Spleen (tissue), 11 donors: ENCODE data around the gene OR52A1. TPM values are rescaled to one million over a fixed set of nuclear protein-coding genes. Genes with fewer than 3 reads are reported as not detected.

ENCODE experiments used
- DNase-seq: peaks from one replicate; pipeline ENCODE4 v3.0.0-alpha.2; 2020
- H3K27ac ChIP-seq, 8 donors: fragments of 200-600 bp; sonication (generic) in 7 of 8; 1 replicate in 4 of 8; 2 replicates in 4 of 8; pipeline versions ENCODE4 v1.5.0 to v1.8.0; 2016 to 2021; ENCODE audit warnings: inconsistent platforms in 4 of 8, mild to moderate bottlenecking in 4 of 8, moderate library complexity in 1 of 8
- H3K27me3 ChIP-seq, 7 donors: fragments of 200-600 bp; sonication (generic) in 6 of 7; replicated peaks in 1 of 7; 1 replicate in 4 of 7; 2 replicates in 3 of 7; pipeline versions ENCODE4 v1.5.0 to v1.8.0; 2016 to 2021; ENCODE audit warnings: inconsistent platforms in 3 of 7, mild to moderate bottlenecking in 1 of 7
- H3K36me3 ChIP-seq, 6 donors: fragments of 200-600 bp; sonication (generic) in 5 of 6; 1 replicate in 4 of 6; 2 replicates in 2 of 6; pipeline versions ENCODE4 v1.5.0 to v1.8.0; 2016 to 2021; ENCODE audit warnings: inconsistent platforms in 2 of 6
- H3K4me1 ChIP-seq, 6 donors: fragments of 200-600 bp; sonication (generic) in 5 of 6; 1 replicate in 3 of 6; 2 replicates in 3 of 6; pipeline versions ENCODE4 v1.5.0 to v1.8.0; 2016 to 2021; ENCODE audit warnings: inconsistent platforms in 3 of 6
- H3K4me3 ChIP-seq, 8 donors: fragments of 200-600 bp; sonication (generic) in 7 of 8; 1 replicate in 4 of 8; 2 replicates in 4 of 8; pipeline versions ENCODE4 v1.5.0 to v1.8.0; 2016 to 2021; ENCODE audit warnings: inconsistent platforms in 4 of 8, mild to moderate bottlenecking in 4 of 8, moderate library complexity in 2 of 8
- H3K9me3 ChIP-seq, 8 donors: fragments of 200-600 bp; sonication (generic) in 7 of 8; 1 replicate in 4 of 8; 2 replicates in 4 of 8; pipeline versions ENCODE4 v1.5.0 to v1.8.0; 2016 to 2021; ENCODE audit warnings: inconsistent platforms in 4 of 8
- CTCF ChIP-seq, 11 experiments: fragments of 200-600 bp in 7 of 11; fragments of 450-650 bp in 4 of 11; sonication (generic) in 4 of 11; IDR thresholded peaks in 8 of 11; conservative IDR thresholded peaks in 3 of 11; 1 replicate in 7 of 11; 2 replicates in 4 of 11; pipeline versions ENCODE4 v1.4.0 to v1.8.0; 2016 to 2021; ENCODE audit warnings: antibody characterized with exemption in 11 of 11, inconsistent platforms in 4 of 11, mild to moderate bottlenecking in 1 of 11
- POLR2A ChIP-seq, 3 donors: fragments of 450-650 bp; IDR thresholded peaks; one replicate each; pipeline ENCODE4 v1.5.1; 2017; ENCODE audit warnings: antibody characterized with exemption in 3 of 3, mild to moderate bottlenecking in 1 of 3
- POLR2AphosphoS5 ChIP-seq, 3 donors: sonication (generic); formaldehyde crosslinking; IDR thresholded peaks; one replicate each; pipeline ENCODE4 v1.5.1; 2017; ENCODE audit warnings: antibody characterized with exemption in 3 of 3
- WGBS, 5 donors: extraction: QIAGEN DNeasy Blood & Tissue Kit in 3 of 5; methylation state at CpG; one replicate each; pipeline versions ENCODE4 v1.1.5 to v1.1.7; 2013 to 2018; 5-methylcytosine and 5-hydroxymethylcytosine counted together
- intact Hi-C: fragments of 100-400 bp; cut with DNase I; formaldehyde crosslinking; loops from one replicate; pipeline ENCODE4 v1.15.0; 2023; ENCODE audit warnings: low total_unique reads
- polyA plus RNA-seq, 3 donors: library from polyadenylated mRNA; stranded (reverse); fragments of 200-250 nt; gene quantifications; one replicate each; pipeline ENCODE4 v1.2.1, GENCODE V29; 2013
- total RNA-seq, 7 donors: library from RNA; depleted of rRNA in 3 of 7; stranded (reverse); fragments of >200 nt in 3 of 7; fragmentation: NEBNext Ultra II Directional in 4 of 7; extraction: Animal tissue kit (Norgen Biotek cat#: 25700) in 4 of 7; gene quantifications; one replicate each; pipeline versions ENCODE4 v1.1.0 to v1.2.1, GENCODE V29; 2016 to 2021
- donor health status: healthy with polysubstance abuse.
- donor health status: DM: no; HTN: no; CAD: no; lungs with moderate emphysema.
- donor health status: DM: no; HTN: no; CAD: no.
- donor health status: Bipolar disorder and iron deficiency.
- donor health status: healthy.
- donor health status: DM: no; HTN: no; CAD: no.
- donor health status: DM: yes; HTN: yes; CAD: no.

The OR52A1 gene
- total and polyA plus RNA-seq, 10 donors: not detected

GRCh38 chr11:5129457-5129877 lies 25.1 kb downstream of the OR52A1 start:
- no peak overlapping the region for H3K27ac ChIP-seq
- intact Hi-C loops: no loop called here
- peaks cover 0 to under 1% (median 0%) of the 10 kb centered on the region in 7 donors for H3K27me3 ChIP-seq
- no peak for TF ChIP-seq POLR2AphosphoS5 (IDR thresholded peaks at IDR 0.05)
- no peak for TF ChIP-seq POLR2A (IDR thresholded peaks at IDR 0.05)
- no peak for TF ChIP-seq CTCF (IDR thresholded peaks at IDR 0.05 in 8 of 11, conservative IDR thresholded peaks at IDR 0.05 in 3 of 11)
- 55 to 76% (median 69%) methylated on average over 2 of the region's 2 CpGs for WGBS, 5 donors
- no peak for DNase-seq
- no peaks in the 10 kb centered on the region for H3K9me3 ChIP-seq
- no peak overlapping the region for H3K4me3 ChIP-seq
- H3K4me1 ChIP-seq: no peaks in the 10 kb centered on the region
- H3K36me3 ChIP-seq: no peaks in the 10 kb centered on the region

GRCh38 chr11:5124891-5125620 lies 29.5 kb downstream of the OR52A1 start:
- Histone ChIP-seq H3K27ac (no peak overlapping the region), H3K4me1 (peaks cover 0 to 4% (median 0%) of the 10 kb centered on the region in 6 donors), H3K36me3 (no peaks in the 10 kb centered on the region), H3K27me3 (peaks cover 0 to 13% (median 0%) of the 10 kb centered on the region in 7 donors), H3K9me3 (no peaks in the 10 kb centered on the region), H3K4me3 (no peak overlapping the region)
- no peak for TF ChIP-seq POLR2A (IDR thresholded peaks at IDR 0.05)
- intact Hi-C loops: loop anchor here (5.0 kb wide), 1 partner anchor 682 kb away; the partner anchor contains the start of gene OR52N2
- WGBS, 5 donors: 67 to 80% (median 72%) methylated on average over 4 of the region's 4 CpGs
- no peak for DNase-seq

- WGBS, 5 donors: 4 to 10% (median 7%) methylated on average over 4 of the region's 4 CpGs
- TF ChIP-seq POLR2AphosphoS5 (IDR thresholded peaks at IDR 0.05): no peak
- no peak for TF ChIP-seq POLR2A (IDR thresholded peaks at IDR 0.05)
- peak; percentile 16 to 85 (median 73) for TF ChIP-seq CTCF (IDR thresholded peaks at IDR 0.05 in 8 of 11, conservative IDR thresholded peaks at IDR 0.05 in 3 of 11)
- no peak overlapping the region for H3K4me3 ChIP-seq
- intact Hi-C loops: loop anchor here (5.0 kb wide), 1 partner anchor 683 kb away; the partner anchor contains the start of gene OR52N2
- no peak overlapping the region for H3K27ac ChIP-seq
- peaks cover 0 to 13% (median 0%) of the 10 kb centered on the region in 7 donors for H3K27me3 ChIP-seq
- no peaks in the 10 kb centered on the region for H3K36me3 ChIP-seq
- no peak for DNase-seq
- H3K4me1 ChIP-seq: peaks cover 0 to 4% (median 0%) of the 10 kb centered on the region in 6 donors
- no peaks in the 10 kb centered on the region for H3K9me3 ChIP-seq
Measured at GRCh38 chr11:5123802-5124521, 30.6 kb downstream of the OR52A1 start.

GRCh38 chr11:5118893-5119292 lies 35.7 kb downstream of the OR52A1 start:
- intact Hi-C loops: no loop called here
- Histone ChIP-seq H3K27ac (no peak overlapping the region), H3K9me3 (peaks cover 0 to 5% (median 0%) of the 10 kb centered on the region in 8 donors), H3K4me3 (no peak overlapping the region), H3K36me3 (no peaks in the 10 kb centered on the region), H3K27me3 (peaks cover 0 to 18% (median 0%) of the 10 kb centered on the region in 7 donors), H3K4me1 (peaks cover 0 to under 1% (median 0%) of the 10 kb centered on the region in 6 donors)
- 89 to 98% (median 90%) methylated on average over 1 of the region's 1 CpG for WGBS, 5 donors
- no peak for DNase-seq
- TF ChIP-seq CTCF (IDR thresholded peaks at IDR 0.05 in 8 of 11, conservative IDR thresholded peaks at IDR 0.05 in 3 of 11) (no peak), POLR2A (IDR thresholded peaks at IDR 0.05) (no peak), POLR2AphosphoS5 (IDR thresholded peaks at IDR 0.05) (no peak)
